HCEC 1CT (cell line): Measurements from ENCODE around the gene MAPKBP1.
"Not testable (repeated sequence)": the region's sequence is repeated elsewhere in the genome, so short reads cannot be mapped to it uniquely, and the experiment has no call there.

Experiments
- DNase-seq: peaks from one replicate; pipeline ENCODE4 v3.0.0-alpha.2; 2017

The MAPKBP1 gene

GRCh38 chr15:41774062-41774881 lies at the start of gene MAPKBP1:
Gene MAPKBP1 (plus strand): TSS chr15:41774484. CDS start chr15:41775276, 792 bp downstream.
- DNase-seq, result peak; percentile 99

GRCh38 chr15:41727143-41727542 lies 47.1 kb upstream of the MAPKBP1 start:
- no peak for DNase-seq

- not testable (repeated sequence) for DNase-seq
These were observed 46.2 kb upstream of the MAPKBP1 start for GRCh38 chr15:41728061-41728460.

- DNase-seq, result no peak
These were observed 43.7 kb upstream of the MAPKBP1 start for GRCh38 chr15:41730543-41730942.

GRCh38 chr15:41732483-41732882 lies 41.8 kb upstream of the MAPKBP1 start:
- no peak for DNase-seq

GRCh38 chr15:41734079-41734478 lies 40.2 kb upstream of the MAPKBP1 start:
- DNase-seq, result no peak

- DNase-seq, result no peak
These were observed 39.2 kb upstream of the MAPKBP1 start for GRCh38 chr15:41735046-41735445.

GRCh38 chr15:41735492-41735891 lies 38.8 kb upstream of the MAPKBP1 start:
- not testable (repeated sequence) for DNase-seq

- peak; percentile 42 for DNase-seq
These were observed 27.5 kb upstream of the MAPKBP1 start for GRCh38 chr15:41746802-41747201.

GRCh38 chr15:41756198-41756597 lies 18.1 kb upstream of the MAPKBP1 start:
- no peak for DNase-seq

GRCh38 chr15:41772720-41773331 lies 1.5 kb upstream of the MAPKBP1 start:
- peak; percentile 68 for DNase-seq

- no peak for DNase-seq
These were observed 954 bp upstream of the MAPKBP1 start for GRCh38 chr15:41773332-41773728.

- no peak for DNase-seq
These were observed 589 bp upstream of the MAPKBP1 start for GRCh38 chr15:41773729-41774061.

GRCh38 chr15:41774882-41775417 lies 666 bp downstream of the MAPKBP1 start:
- peak; percentile 34 for DNase-seq

GRCh38 chr15:41775651-41776050 lies 1.4 kb downstream of the MAPKBP1 start:
- no peak for DNase-seq

GRCh38 chr15:41777421-41777973 lies 3.2 kb downstream of the MAPKBP1 start:
- peak; percentile 65 for DNase-seq

- DNase-seq, result no peak
These were observed 4.2 kb downstream of the MAPKBP1 start for GRCh38 chr15:41778521-41778920.

- no peak for DNase-seq
These were observed 5.4 kb downstream of the MAPKBP1 start for GRCh38 chr15:41779662-41780157.

GRCh38 chr15:41780266-41780665 lies 6.0 kb downstream of the MAPKBP1 start:
- no peak for DNase-seq

GRCh38 chr15:41780727-41781126 lies 6.4 kb downstream of the MAPKBP1 start:
- no peak for DNase-seq

- DNase-seq, result no peak
These were observed 8.3 kb downstream of the MAPKBP1 start for GRCh38 chr15:41782371-41783282.

- no peak for DNase-seq
These were observed 9.0 kb downstream of the MAPKBP1 start for GRCh38 chr15:41783296-41783695.

- no peak for DNase-seq
These were observed 14.0 kb downstream of the MAPKBP1 start for GRCh38 chr15:41788262-41788661.
